ENCODE measurements around the gene EPS8L2.

GRCh38 chr11:760236-760635 lies 54.2 kb downstream of the EPS8L2 start:
- TF ChIP-seq TAF1 (conservative IDR thresholded peaks at IDR 0.05) (no peak), NR2F2 (IDR thresholded peaks at IDR 0.05) (no peak), CTCF (IDR thresholded peaks at IDR 0.05; ENCODE audit: low read depth, low read length, missing input control) (no peak), REST (IDR thresholded peaks at IDR 0.05) (no peak), ATF3 (IDR thresholded peaks at IDR 0.05) (no peak), RAD21 (IDR thresholded peaks at IDR 0.05) (no peak), MAX (IDR thresholded peaks at IDR 0.05) (no peak), HNF4G (IDR thresholded peaks at IDR 0.05) (no peak), YY1 (IDR thresholded peaks at IDR 0.05) (no peak), EGR1 (IDR thresholded peaks at IDR 0.05; ENCODE audit: low read depth in 2 of 2) (no peak)
